HG02759 (cell line): ENCODE results near the gene TOR1A.
A peak's percentile ranks its signal among the peaks of the same experiment; 100 is the strongest.
"Not testable (repeated sequence)": the region's sequence is repeated elsewhere in the genome, so short reads cannot be mapped to it uniquely, and the experiment has no call there.

ENCODE experiments used
- ATAC-seq: cut with Tn5 transposase; IDR thresholded peaks from one replicate; pipeline ENCODE4 v1.9.1; 2021; ENCODE audit warnings: mild to moderate bottlenecking, moderate library complexity; ENCODE audit not compliant: unreplicated experiment

TOR1A gene

GRCh38 chr9:129822898-129823541 is 916 bp downstream of the TOR1A start:
- ATAC-seq: no peak

- no peak for ATAC-seq
These were observed 7.2 kb downstream of the TOR1A start for GRCh38 chr9:129816501-129817435.

- no peak for ATAC-seq
These were observed 8.7 kb downstream of the TOR1A start for GRCh38 chr9:129815278-129815677.

- no peak for ATAC-seq
These were observed 9.3 kb downstream of the TOR1A start for GRCh38 chr9:129814432-129815223.

GRCh38 chr9:129813661-129814060 is 10.3 kb downstream of the TOR1A start:
- no peak for ATAC-seq

GRCh38 chr9:129812385-129812784 is 11.6 kb downstream of the TOR1A start:
- ATAC-seq: no peak

GRCh38 chr9:129811967-129812363 is 12.0 kb downstream of the TOR1A start:
- no peak for ATAC-seq

GRCh38 chr9:129810788-129811187 is 13.1 kb downstream of the TOR1A start:
- ATAC-seq: no peak

- ATAC-seq: no peak
These were observed 13.8 kb downstream of the TOR1A start for GRCh38 chr9:129810116-129810515.

GRCh38 chr9:129809346-129809745 is 14.6 kb downstream of the TOR1A start:
- ATAC-seq: no peak

GRCh38 chr9:129806061-129806460 is 17.9 kb downstream of the TOR1A start:
- ATAC-seq: no peak

- ATAC-seq: peak; percentile 16
These were observed 20.3 kb downstream of the TOR1A start for GRCh38 chr9:129803676-129804060.

GRCh38 chr9:129802833-129803675 is 20.9 kb downstream of the TOR1A start, which contains the start of gene TOR1B:
Gene TOR1B (plus strand): TSS chr9:129803184. CDS start chr9:129803213, 29 bp downstream.
- ATAC-seq: peak; percentile 95

GRCh38 chr9:129801504-129801903 is 22.4 kb downstream of the TOR1A start:
- no peak for ATAC-seq

GRCh38 chr9:129798973-129799372 is 25.0 kb downstream of the TOR1A start:
- no peak for ATAC-seq

GRCh38 chr9:129796029-129796428 is 27.9 kb downstream of the TOR1A start:
- not testable (repeated sequence) for ATAC-seq

GRCh38 chr9:129794549-129794948 is 29.4 kb downstream of the TOR1A start:
- no peak for ATAC-seq

- ATAC-seq: no peak
These were observed 37.5 kb downstream of the TOR1A start for GRCh38 chr9:129786481-129786880.

GRCh38 chr9:129785866-129786265 is 38.1 kb downstream of the TOR1A start:
- no peak for ATAC-seq

- not testable (repeated sequence) for ATAC-seq
These were observed 39.0 kb downstream of the TOR1A start for GRCh38 chr9:129784970-129785369.
